Lung (tissue), 12 donors: Measurements from ENCODE around the gene RNASE8. TPM values are rescaled to one million over a fixed set of nuclear protein-coding genes. Genes with fewer than 3 reads are reported as not detected.
A peak's percentile ranks its signal among the peaks of the same experiment; 100 is the strongest.

ENCODE experiments used
- ATAC-seq: fragments of 200-7000 bp; cut with Tn5 transposase; one replicate; pipeline ENCODE4 v1.9.1; 2020; ENCODE audit warnings: moderate number of reproducible peaks; ENCODE audit not compliant: insufficient read depth, low FRiP score
- DNase-seq, 3 donors: peaks; one replicate each; pipeline ENCODE4 v3.0.0-alpha.2; 2013 to 2017
- H3K27ac ChIP-seq, 2 donors: one replicate each; pipeline ENCODE4 v1.5.1; 2013; ENCODE audit warnings: mild to moderate bottlenecking in 2 of 2, moderate library complexity in 2 of 2, control low read depth in 1 of 2, inconsistent platforms in 1 of 2, low read depth in 1 of 2, low read length in 1 of 2
- H3K27me3 ChIP-seq, 3 donors: one replicate each; pipeline ENCODE4 v1.5.1; 2013; ENCODE audit warnings: low read length in 2 of 3; ENCODE audit not compliant: control insufficient read depth in 3 of 3, insufficient read depth in 3 of 3
- H3K36me3 ChIP-seq, 4 donors: one replicate each; pipeline ENCODE4 v1.5.1; 2013; ENCODE audit warnings: low read length in 4 of 4, mild to moderate bottlenecking in 1 of 4, moderate library complexity in 1 of 4; ENCODE audit not compliant: control insufficient read depth in 4 of 4, insufficient read depth in 4 of 4
- H3K4me1 ChIP-seq, 5 donors: one replicate each; pipeline ENCODE4 v1.5.1; 2013; ENCODE audit warnings: low read length in 5 of 5, mild to moderate bottlenecking in 2 of 5, moderate library complexity in 1 of 5; ENCODE audit not compliant: control insufficient read depth in 5 of 5, insufficient read depth in 5 of 5
- H3K4me3 ChIP-seq: one replicate; pipeline ENCODE4 v1.5.1; 2013; ENCODE audit warnings: mild to moderate bottlenecking, control low read depth, moderate library complexity
- H3K9ac ChIP-seq, 2 donors: one replicate each; pipeline ENCODE4 v1.5.1; 2013; ENCODE audit warnings: low read length in 2 of 2, control low read depth in 1 of 2; ENCODE audit not compliant: insufficient read depth in 1 of 2
- H3K9me3 ChIP-seq, 4 donors: one replicate each; pipeline ENCODE4 v1.5.1; 2013; ENCODE audit warnings: low read length in 3 of 4, mild to moderate bottlenecking in 1 of 4, moderate library complexity in 1 of 4; ENCODE audit not compliant: control insufficient read depth in 4 of 4, insufficient read depth in 3 of 4
- WGBS, 2 donors: extraction: QIAGEN DNeasy Blood & Tissue Kit; methylation state at CpG; one replicate each; pipeline ENCODE4 v1.1.7; 2013; 5-methylcytosine and 5-hydroxymethylcytosine counted together
- polyA plus RNA-seq, 2 donors: library from polyadenylated mRNA; stranded (reverse); fragments of 200-250 nt; gene quantifications; one replicate each; pipeline ENCODE4 v1.2.1, GENCODE V29; 2013
- total RNA-seq, 2 donors: library from RNA; depleted of rRNA in 1 of 2; stranded (reverse); fragments of >200 nt in 1 of 2; gene quantifications; one replicate each; pipeline ENCODE4 v1.2.1, GENCODE V29; 2014 to 2021
- TF ChIP-seq, protein P1 (sequence below): IDR thresholded peaks from 2 replicates; pipeline ENCODE4 v1.5.1; 2012; ENCODE audit warnings: mild to moderate bottlenecking; ENCODE audit errors: control extremely low read depth, extremely low read depth
- donor health status: control.
- donor health status: control.
- donor health status: Bipolar disorder and iron deficiency.
- donor health status: healthy.
- donor health status: DM: yes; HTN: yes; CAD: no.

The RNASE8 gene
- total and polyA plus RNA-seq, 4 donors = not detected

- TF ChIP-seq, protein P1, sequence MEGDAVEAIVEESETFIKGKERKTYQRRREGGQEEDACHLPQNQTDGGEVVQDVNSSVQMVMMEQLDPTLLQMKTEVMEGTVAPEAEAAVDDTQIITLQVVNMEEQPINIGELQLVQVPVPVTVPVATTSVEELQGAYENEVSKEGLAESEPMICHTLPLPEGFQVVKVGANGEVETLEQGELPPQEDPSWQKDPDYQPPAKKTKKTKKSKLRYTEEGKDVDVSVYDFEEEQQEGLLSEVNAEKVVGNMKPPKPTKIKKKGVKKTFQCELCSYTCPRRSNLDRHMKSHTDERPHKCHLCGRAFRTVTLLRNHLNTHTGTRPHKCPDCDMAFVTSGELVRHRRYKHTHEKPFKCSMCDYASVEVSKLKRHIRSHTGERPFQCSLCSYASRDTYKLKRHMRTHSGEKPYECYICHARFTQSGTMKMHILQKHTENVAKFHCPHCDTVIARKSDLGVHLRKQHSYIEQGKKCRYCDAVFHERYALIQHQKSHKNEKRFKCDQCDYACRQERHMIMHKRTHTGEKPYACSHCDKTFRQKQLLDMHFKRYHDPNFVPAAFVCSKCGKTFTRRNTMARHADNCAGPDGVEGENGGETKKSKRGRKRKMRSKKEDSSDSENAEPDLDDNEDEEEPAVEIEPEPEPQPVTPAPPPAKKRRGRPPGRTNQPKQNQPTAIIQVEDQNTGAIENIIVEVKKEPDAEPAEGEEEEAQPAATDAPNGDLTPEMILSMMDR = no peak
- DNase-seq = no peak
- Histone ChIP-seq H3K36me3 (no peaks in the 10 kb centered on the region), H3K4me3 (no peak overlapping the region), H3K9ac (no peak overlapping the region), H3K27ac (peak overlapping the region; percentile 2 to 85), H3K4me1 (peaks cover 7 to 42% (median 17%) of the 10 kb centered on the region in 5 donors), H3K27me3 (no peaks in the 10 kb centered on the region), H3K9me3 (no peaks in the 10 kb centered on the region)
- no peak for ATAC-seq
- 58 to 71% methylated on average over 5 of the region's 5 CpGs for WGBS, 2 donors
These were observed 49.7 kb downstream of the RNASE8 start for GRCh38 chr14:21107283-21107800.

Other genes with a start within 250 kb of the RNASE8 start
- under 1 TPM in 1 of 2 donors, not detected in 1; 0.31 TPM for gene RNASE3, start 166.4 kb upstream of the RNASE8 start, total RNA-seq
- gene RNASE3, start 166.4 kb upstream of the RNASE8 start, polyA plus RNA-seq = 1 to 10 TPM in 1 of 2 donors, under 1 TPM in 1; 0.79 to 2.5 TPM
- gene RNASE2, start 102.3 kb upstream of the RNASE8 start, total RNA-seq = 1 to 10 TPM; 2.4 to 7.8 TPM
- gene RNASE2, start 102.3 kb upstream of the RNASE8 start, polyA plus RNA-seq = 10 to 100 TPM in 1 of 2 donors, 1 to 10 TPM in 1; 8.7 to 65.0 TPM
- 10 to 100 TPM; 53.8 to 59.6 TPM for gene METTL17, start 67.8 kb upstream of the RNASE8 start, total RNA-seq
- 10 to 100 TPM; 51.2 to 67.1 TPM for gene METTL17, start 67.8 kb upstream of the RNASE8 start, polyA plus RNA-seq
- gene SLC39A2, start 58.5 kb upstream of the RNASE8 start, total RNA-seq = not detected
- under 1 TPM; 0.02 to 0.08 TPM for gene SLC39A2, start 58.5 kb upstream of the RNASE8 start, polyA plus RNA-seq
- gene NDRG2, start 32.8 kb upstream of the RNASE8 start, total RNA-seq = 100 to 1,000 TPM in 1 of 2 donors, 10 to 100 TPM in 1; 50.6 to 112 TPM
- gene NDRG2, start 32.8 kb upstream of the RNASE8 start, polyA plus RNA-seq = 10 to 100 TPM; 46.1 to 66.7 TPM
- under 1 TPM in 1 of 2 donors, not detected in 1; 0.65 TPM for gene TPPP2, start 27.6 kb upstream of the RNASE8 start, total RNA-seq
- gene TPPP2, start 27.6 kb upstream of the RNASE8 start, polyA plus RNA-seq = not detected
- not detected for gene RNASE13, start 23.0 kb upstream of the RNASE8 start, total RNA-seq
- gene RNASE13, start 23.0 kb upstream of the RNASE8 start, polyA plus RNA-seq = not detected
- not detected for gene RNASE7, start 15.5 kb upstream of the RNASE8 start, total RNA-seq
- under 1 TPM; 0.13 to 0.18 TPM for gene RNASE7, start 15.5 kb upstream of the RNASE8 start, polyA plus RNA-seq
- 10 to 100 TPM; 36.7 to 48.6 TPM for gene ARHGEF40, start 12.5 kb downstream of the RNASE8 start, total RNA-seq
- gene ARHGEF40, start 12.5 kb downstream of the RNASE8 start, polyA plus RNA-seq = 10 to 100 TPM; 13.1 to 17.8 TPM
- 10 to 100 TPM in 1 of 2 donors, 1 to 10 TPM in 1; 8.0 to 48.5 TPM for gene ZNF219, start 40.8 kb downstream of the RNASE8 start, total RNA-seq
- 10 to 100 TPM; 21.6 to 38.3 TPM for gene ZNF219, start 40.8 kb downstream of the RNASE8 start, polyA plus RNA-seq
- gene TMEM253, start 43.2 kb downstream of the RNASE8 start, total RNA-seq = under 1 TPM; 0.20 to 0.52 TPM
- gene TMEM253, start 43.2 kb downstream of the RNASE8 start, polyA plus RNA-seq = under 1 TPM; 0.24 to 0.43 TPM
- gene OR5AU1, start 98.2 kb downstream of the RNASE8 start, total RNA-seq = not detected
- not detected for gene OR5AU1, start 98.2 kb downstream of the RNASE8 start, polyA plus RNA-seq
- gene HNRNPC, start 211.6 kb downstream of the RNASE8 start, total RNA-seq = 100 to 1,000 TPM; 302 to 508 TPM
- gene HNRNPC, start 211.6 kb downstream of the RNASE8 start, polyA plus RNA-seq = 100 to 1,000 TPM; 576 to 589 TPM
- under 1 TPM; 0.43 to 0.65 TPM for gene RPGRIP1, start 222.3 kb downstream of the RNASE8 start, total RNA-seq
- gene RPGRIP1, start 222.3 kb downstream of the RNASE8 start, polyA plus RNA-seq = under 1 TPM; 0.33 to 0.58 TPM